Adrenal gland (tissue), 12 donors: ENCODE data around the gene POLR2A. TPM values are rescaled to one million over a fixed set of nuclear protein-coding genes. Genes with fewer than 3 reads are reported as not detected.

ENCODE experiments used
- DNase-seq, 7 donors: peaks; one replicate each; pipeline ENCODE4 v3.0.0-alpha.2; 2019 to 2020
- H3K27ac ChIP-seq, 5 donors: fragments of 200-600 bp; sonication (generic) in 4 of 5; 1 replicate in 3 of 5; 2 replicates in 2 of 5; pipeline versions ENCODE4 v1.5.1 to v1.8.0; 2016 to 2020; ENCODE audit warnings: mild to moderate bottlenecking in 1 of 5
- H3K27me3 ChIP-seq: fragments of 200-600 bp; 2 replicates; pipeline ENCODE4 v1.8.0; 2021
- H3K36me3 ChIP-seq, 2 donors: fragments of 200-600 bp; replicated peaks in 1 of 2; 1 replicate in 1 of 2; 2 replicates in 1 of 2; pipeline versions ENCODE4 v1.5.1 to v1.8.0; 2018 to 2022
- H3K4me1 ChIP-seq, 2 donors: fragments of 200-600 bp; replicated peaks in 1 of 2; 1 replicate in 1 of 2; 2 replicates in 1 of 2; pipeline versions ENCODE4 v1.5.1 to v1.8.0; 2018 to 2021
- H3K4me3 ChIP-seq, 4 donors: fragments of 200-600 bp; sonication (generic) in 3 of 4; one replicate each; pipeline ENCODE4 v1.5.1; 2016 to 2018
- H3K9me3 ChIP-seq, 3 donors: fragments of 200-600 bp; sonication (generic) in 1 of 3; replicated peaks in 1 of 3; 1 replicate in 2 of 3; 2 replicates in 1 of 3; pipeline versions ENCODE4 v1.5.1 to v1.8.0; 2016 to 2021
- POLR2A ChIP-seq, 2 donors: fragments of 450-650 bp; IDR thresholded peaks; one replicate each; pipeline ENCODE4 v1.6.1; 2017; ENCODE audit warnings: antibody characterized with exemption in 2 of 2, mild to moderate bottlenecking in 2 of 2, moderate library complexity in 1 of 2
- WGBS, 4 donors: extraction: QIAGEN DNeasy Blood & Tissue Kit in 2 of 4; methylation state at CpG; one replicate each; pipeline versions ENCODE4 v1.1.5 to v1.1.7; 2013 to 2017; 5-methylcytosine and 5-hydroxymethylcytosine counted together
- intact Hi-C, 2 donors: fragments of 100-400 bp; cut with DNase I; formaldehyde crosslinking; loops; one replicate each; pipeline versions ENCODE4 v1.14.1 to v1.15.0; 2022 to 2023
- polyA plus RNA-seq, 3 donors: library from polyadenylated mRNA; stranded (reverse); fragments of 200-250 nt in 2 of 3; fragments of 350-450 nt in 1 of 3; fragmentation: Illumina TruSeq in 1 of 3; extraction: RNeasy Lipid Tissue Mini Kit (QIAGEN cat#74804) in 1 of 3; gene quantifications; one replicate each; pipeline ENCODE4 v1.2.3, GENCODE V29; 2013 to 2014
- total RNA-seq, 9 donors: library from RNA; depleted of rRNA in 4 of 9; stranded (reverse); fragments of >200 nt in 4 of 9; fragments of 120-200 nt in 1 of 9; fragmentation: NEBNext Ultra II Directional in 1 of 9; extraction: Animal tissue kit (Norgen Biotek cat#: 25700) in 1 of 9; gene quantifications; one replicate each; pipeline versions ENCODE4 v1.1.0 to v1.2.4, GENCODE V29; 2013 to 2023
- TF ChIP-seq, protein P1 (sequence below), 6 experiments: fragments of 450-650 bp in 4 of 6; fragments of 200-600 bp in 2 of 6; sonication (generic) in 1 of 6; IDR thresholded peaks; 1 replicate in 5 of 6; 2 replicates in 1 of 6; pipeline versions ENCODE4 v1.5.1 to v1.8.0; 2016 to 2021; ENCODE audit warnings: antibody characterized with exemption in 6 of 6, mild to moderate bottlenecking in 2 of 6, moderate library complexity in 1 of 6
- donor health status: healthy with polysubstance abuse.
- donor health status: Bipolar disorder and iron deficiency.
- donor health status: DM: yes; HTN: yes; CAD: no.
- donor health status: DM: no; HTN: no; CAD: no.
- donor health status: DM: no; HTN: no; CAD: no.
- donor health status: DM: yes; HTN: yes; CAD: no.

The POLR2A gene
- total and polyA plus RNA-seq, 12 donors = 19.3 to 172 (median 87.7) TPM

DNA sequence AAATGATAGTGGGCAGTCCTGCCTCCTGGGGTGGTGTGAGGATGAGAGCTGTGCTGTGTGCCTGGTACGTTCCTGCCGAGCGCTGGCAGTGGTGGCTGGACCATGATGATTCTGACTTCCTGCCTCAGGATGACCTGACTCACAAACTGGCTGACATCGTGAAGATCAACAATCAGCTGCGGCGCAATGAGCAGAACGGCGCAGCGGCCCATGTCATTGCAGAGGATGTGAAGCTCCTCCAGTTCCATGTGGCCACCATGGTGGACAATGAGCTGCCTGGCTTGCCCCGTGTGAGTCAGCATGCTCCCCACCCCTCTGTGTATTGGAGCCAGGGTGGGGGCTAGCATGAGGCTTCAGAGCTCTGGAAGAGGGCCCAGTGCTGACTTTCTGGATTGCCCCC lies 13.1 kb downstream of the POLR2A start:
- Histone ChIP-seq H3K36me3 (peaks cover 0 to 66% of the 10 kb centered on the region in 2 donors), H3K9me3 (no peaks in the 10 kb centered on the region), H3K27me3 (no peaks in the 10 kb centered on the region), H3K27ac (no peak overlapping the region), H3K4me1 (peaks cover 0 to 4% of the 10 kb centered on the region in 2 donors), H3K4me3 (no peak overlapping the region)
- peak in 2 of 7 donors; percentile 31 to 41 for DNase-seq
- intact Hi-C loops = no loop called here
- TF ChIP-seq POLR2A (IDR thresholded peaks at IDR 0.05) = no peak
- WGBS, 4 donors = 73 to 89% (median 81%) methylated on average over 7 to 10 of the region's 10 CpGs

DNA sequence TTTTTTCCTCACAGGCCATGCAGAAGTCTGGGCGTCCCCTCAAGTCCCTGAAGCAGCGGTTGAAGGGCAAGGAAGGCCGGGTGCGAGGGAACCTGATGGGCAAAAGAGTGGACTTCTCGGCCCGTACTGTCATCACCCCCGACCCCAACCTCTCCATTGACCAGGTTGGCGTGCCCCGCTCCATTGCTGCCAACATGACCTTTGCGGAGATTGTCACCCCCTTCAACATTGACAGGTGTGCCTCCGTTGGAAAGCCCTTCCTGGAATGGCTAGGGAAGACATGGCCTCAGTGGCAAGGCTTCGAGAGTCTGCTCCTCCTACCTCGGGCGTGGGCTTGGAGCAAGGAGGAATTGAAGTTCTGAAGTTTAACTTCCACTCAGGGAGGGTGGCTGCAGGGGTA lies 13.5 kb downstream of the POLR2A start:
- 87 to 93% (median 92%) methylated on average over 14 of the region's 14 CpGs for WGBS, 4 donors
- Histone ChIP-seq H3K9me3 (no peaks in the 10 kb centered on the region), H3K27ac (no peak overlapping the region), H3K36me3 (peaks cover 0 to 70% of the 10 kb centered on the region in 2 donors), H3K4me1 (peaks cover 0 to under 1% of the 10 kb centered on the region in 2 donors), H3K27me3 (no peaks in the 10 kb centered on the region), H3K4me3 (no peak overlapping the region)
- TF ChIP-seq POLR2A (IDR thresholded peaks at IDR 0.05) = no peak
- TF ChIP-seq, protein P1, sequence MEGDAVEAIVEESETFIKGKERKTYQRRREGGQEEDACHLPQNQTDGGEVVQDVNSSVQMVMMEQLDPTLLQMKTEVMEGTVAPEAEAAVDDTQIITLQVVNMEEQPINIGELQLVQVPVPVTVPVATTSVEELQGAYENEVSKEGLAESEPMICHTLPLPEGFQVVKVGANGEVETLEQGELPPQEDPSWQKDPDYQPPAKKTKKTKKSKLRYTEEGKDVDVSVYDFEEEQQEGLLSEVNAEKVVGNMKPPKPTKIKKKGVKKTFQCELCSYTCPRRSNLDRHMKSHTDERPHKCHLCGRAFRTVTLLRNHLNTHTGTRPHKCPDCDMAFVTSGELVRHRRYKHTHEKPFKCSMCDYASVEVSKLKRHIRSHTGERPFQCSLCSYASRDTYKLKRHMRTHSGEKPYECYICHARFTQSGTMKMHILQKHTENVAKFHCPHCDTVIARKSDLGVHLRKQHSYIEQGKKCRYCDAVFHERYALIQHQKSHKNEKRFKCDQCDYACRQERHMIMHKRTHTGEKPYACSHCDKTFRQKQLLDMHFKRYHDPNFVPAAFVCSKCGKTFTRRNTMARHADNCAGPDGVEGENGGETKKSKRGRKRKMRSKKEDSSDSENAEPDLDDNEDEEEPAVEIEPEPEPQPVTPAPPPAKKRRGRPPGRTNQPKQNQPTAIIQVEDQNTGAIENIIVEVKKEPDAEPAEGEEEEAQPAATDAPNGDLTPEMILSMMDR (IDR thresholded peaks at IDR 0.05) = no peak
- DNase-seq = no peak
- intact Hi-C loops = no loop called here

DNA sequence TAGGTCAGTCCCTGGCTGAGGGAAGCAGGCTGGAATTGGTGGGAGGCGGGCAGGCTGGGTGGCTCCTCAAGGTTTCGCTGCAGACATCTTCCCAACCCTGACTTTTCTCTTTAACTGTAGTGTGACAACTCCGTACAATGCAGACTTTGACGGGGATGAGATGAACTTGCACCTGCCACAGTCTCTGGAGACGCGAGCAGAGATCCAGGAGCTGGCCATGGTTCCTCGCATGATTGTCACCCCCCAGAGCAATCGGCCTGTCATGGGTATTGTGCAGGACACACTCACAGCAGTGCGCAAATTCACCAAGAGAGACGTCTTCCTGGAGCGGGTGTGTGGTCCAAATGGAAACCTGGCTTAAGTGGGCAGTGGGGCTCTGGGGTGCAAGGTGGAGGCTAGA lies 15.0 kb downstream of the POLR2A start:
- H3K36me3 ChIP-seq = peaks cover 0 to 85% of the 10 kb centered on the region in 2 donors
- no peak overlapping the region for H3K27ac ChIP-seq
- no peaks in the 10 kb centered on the region for H3K27me3 ChIP-seq
- no peaks in the 10 kb centered on the region for H3K9me3 ChIP-seq
- TF ChIP-seq, protein P1 (IDR thresholded peaks at IDR 0.05) = no peak
- no peak for TF ChIP-seq POLR2A (IDR thresholded peaks at IDR 0.05)
- WGBS, 4 donors = 80 to 91% (median 84%) methylated on average over 10 to 11 of the region's 11 CpGs
- H3K4me1 ChIP-seq = no peaks in the 10 kb centered on the region
- no peak for DNase-seq
- intact Hi-C loops = no loop called here
- H3K4me3 ChIP-seq = no peak overlapping the region

DNA sequence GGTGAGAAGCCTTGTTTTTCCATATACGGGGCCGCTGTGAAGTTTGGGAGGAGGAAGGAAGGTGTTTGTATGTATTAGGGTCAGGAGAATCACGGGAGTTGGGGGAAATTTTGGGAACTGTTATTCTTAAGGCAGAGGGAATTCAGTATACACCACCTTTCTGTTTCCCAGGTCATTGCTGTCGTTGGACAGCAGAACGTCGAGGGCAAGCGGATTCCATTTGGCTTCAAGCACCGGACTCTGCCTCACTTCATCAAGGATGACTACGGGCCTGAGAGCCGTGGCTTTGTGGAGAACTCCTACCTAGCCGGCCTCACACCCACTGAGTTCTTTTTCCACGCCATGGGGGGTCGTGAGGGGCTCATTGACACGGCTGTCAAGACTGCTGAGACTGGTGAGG lies 17.6 kb downstream of the POLR2A start:
- no peaks in the 10 kb centered on the region for H3K4me1 ChIP-seq
- DNase-seq = no peak
- intact Hi-C loops = no loop called here
- WGBS, 4 donors = 77 to 82% (median 81%) methylated on average over 10 to 14 of the region's 14 CpGs
- H3K9me3 ChIP-seq = no peaks in the 10 kb centered on the region
- peaks cover 0 to 100% of the 10 kb centered on the region in 2 donors for H3K36me3 ChIP-seq
- TF ChIP-seq, protein P1 (IDR thresholded peaks at IDR 0.05) = no peak
- no peak for TF ChIP-seq POLR2A (IDR thresholded peaks at IDR 0.05)
- H3K27me3 ChIP-seq = no peaks in the 10 kb centered on the region
- H3K27ac ChIP-seq = no peak overlapping the region
- H3K4me3 ChIP-seq = no peak overlapping the region

DNA sequence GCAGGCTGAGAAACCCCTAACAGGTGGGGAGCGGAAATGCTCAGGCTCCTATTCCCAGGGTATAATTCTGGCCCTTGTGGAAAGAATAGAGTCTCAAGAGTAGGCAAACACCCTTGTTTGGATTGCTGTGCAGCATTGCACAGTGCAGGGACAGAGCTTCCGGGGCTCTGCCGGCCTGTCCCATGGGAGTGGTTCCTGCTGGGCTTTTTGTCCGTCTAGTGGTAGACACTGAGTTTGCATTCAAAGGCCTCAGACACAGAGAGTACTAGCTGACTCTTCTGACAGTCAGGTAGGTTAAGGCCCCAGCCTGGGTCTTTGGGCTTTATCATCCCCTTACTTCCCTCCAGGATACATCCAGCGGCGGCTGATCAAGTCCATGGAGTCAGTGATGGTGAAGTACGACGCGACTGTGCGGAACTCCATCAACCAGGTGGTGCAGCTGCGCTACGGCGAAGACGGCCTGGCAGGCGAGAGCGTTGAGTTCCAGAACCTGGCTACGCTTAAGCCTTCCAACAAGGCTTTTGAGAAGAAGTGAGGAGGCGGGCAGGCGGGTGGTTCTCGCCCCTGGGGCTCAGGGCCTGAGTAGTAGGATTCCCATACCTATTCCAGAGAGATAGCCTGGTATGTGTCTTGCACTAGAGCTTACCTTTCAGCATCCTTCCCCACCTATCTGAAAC lies 18.1 kb downstream of the POLR2A start:
- no peak overlapping the region for H3K27ac ChIP-seq
- no peaks in the 10 kb centered on the region for H3K9me3 ChIP-seq
- no peaks in the 10 kb centered on the region for H3K4me1 ChIP-seq
- H3K4me3 ChIP-seq = no peak overlapping the region
- peaks cover 0 to 99% of the 10 kb centered on the region in 2 donors for H3K36me3 ChIP-seq
- TF ChIP-seq POLR2A (IDR thresholded peaks at IDR 0.05) = no peak
- TF ChIP-seq, protein P1 (IDR thresholded peaks at IDR 0.05) = no peak
- intact Hi-C loops = no loop called here
- H3K27me3 ChIP-seq = no peaks in the 10 kb centered on the region
- no peak for DNase-seq
- WGBS, 4 donors = 81 to 93% (median 91%) methylated on average over 6 to 20 of the region's 20 CpGs
